NCI-H128 (cell line): ENCODE results near the gene IREB2.

Source experiments
- DNase-seq: peaks from one replicate; lab custom pipeline; 2025; ENCODE audit not compliant: unreplicated experiment; lab: John Stamatoyannopoulos, UW

IREB2 gene

DNA sequence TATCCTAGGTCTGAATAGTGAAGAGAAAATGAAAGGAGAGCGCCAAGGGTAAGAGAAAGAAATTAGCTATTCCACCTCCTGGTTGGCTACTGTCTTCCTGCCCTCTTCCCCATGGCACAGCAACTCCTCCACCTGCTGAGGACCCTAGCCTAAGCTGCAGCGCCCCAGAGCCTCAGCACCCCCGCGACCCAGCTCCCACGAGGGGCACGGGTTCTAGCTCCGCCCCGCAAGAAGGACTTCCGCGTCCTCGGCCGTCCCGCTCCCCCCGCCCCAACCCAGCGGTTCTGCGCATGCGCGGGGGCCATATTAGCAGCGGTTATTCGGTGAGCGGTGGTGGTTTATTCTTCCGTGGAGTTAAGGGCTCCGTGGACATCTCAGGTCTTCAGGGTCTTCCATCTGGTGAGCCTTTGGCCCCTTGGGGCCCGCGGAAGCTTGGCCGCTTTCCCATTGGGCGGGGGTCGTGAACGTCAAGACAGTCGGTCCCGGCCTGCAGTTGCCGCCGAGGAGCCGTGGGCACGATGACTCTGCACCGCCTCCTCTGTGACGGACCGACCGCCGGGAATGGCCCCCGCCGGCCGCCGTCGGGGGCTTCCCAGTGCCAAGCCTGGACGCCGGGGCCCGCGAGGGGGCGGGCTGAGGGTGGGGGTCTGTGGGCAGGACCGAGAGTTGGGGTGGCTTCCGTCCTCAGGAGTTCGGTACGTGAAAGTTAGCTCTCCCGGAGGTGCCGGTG, 102.3 kb downstream of the IREB2 start, which contains the start of gene PSMA4:
Gene PSMA4 (plus strand): TSS at position 304 of the 730 bp plus-strand sequence. CDS start 1,484 bp downstream, outside the sequence.
- DNase-seq: peak; percentile 64

- no peak for DNase-seq
These were observed 103.1 kb downstream of the IREB2 start for GRCh38 chr15:78540871-78541743.

DNA sequence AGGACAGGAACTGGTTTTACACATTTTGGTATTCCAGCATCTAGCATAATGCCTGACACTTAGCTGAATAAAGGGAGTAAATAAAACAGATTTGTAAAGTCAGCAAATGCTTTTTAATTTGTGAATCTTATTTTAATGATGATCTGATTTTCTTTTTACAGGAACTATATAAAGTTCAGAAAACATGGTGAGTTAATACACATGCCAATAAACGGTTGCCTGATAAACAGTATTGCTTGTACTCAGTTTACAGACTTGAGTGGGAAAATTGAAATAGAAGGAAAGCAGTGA, 103.7 kb downstream of the IREB2 start:
- DNase-seq: no peak

GRCh38 chr15:78542647-78543046, 104.6 kb downstream of the IREB2 start:
- DNase-seq: no peak

DNA sequence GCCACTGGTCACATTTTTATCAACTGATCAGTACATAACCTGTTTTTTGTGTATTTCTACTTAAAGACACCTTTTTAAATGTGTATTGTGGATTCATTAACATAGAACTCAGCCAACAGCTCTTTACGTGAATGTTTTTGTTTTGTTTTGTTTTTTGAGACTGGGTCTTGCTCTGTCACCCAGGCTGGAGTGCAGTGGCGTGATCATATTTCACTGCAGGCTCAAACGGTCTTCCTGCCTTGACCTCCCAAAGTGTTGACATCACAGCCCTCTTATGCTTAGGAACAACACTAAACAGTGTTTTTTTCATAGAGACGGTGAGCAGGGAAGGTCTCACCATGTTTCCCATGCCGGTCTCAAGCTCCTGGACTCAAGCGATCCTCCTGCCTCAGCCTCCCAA, 112.2 kb downstream of the IREB2 start:
- DNase-seq: no peak

GRCh38 chr15:78550815-78551214, 112.8 kb downstream of the IREB2 start:
- DNase-seq: no peak
